Fibroblast of skin of right quadriceps (primary cell): ENCODE measurements around the gene IZUMO4.
"Not testable (repeated sequence)": the region's sequence is repeated elsewhere in the genome, so short reads cannot be mapped to it uniquely, and the experiment has no call there.

Experiments
- DNase-seq: peaks from one replicate; pipeline ENCODE4 v3.0.0-alpha.2; 2013

IZUMO4 gene

GRCh38 chr19:2083174-2083854, 13.4 kb upstream of the IZUMO4 start:
- DNase-seq: no peak

- peak; percentile 39 for DNase-seq
Observed at GRCh38 chr19:2084993-2085720, 11.6 kb upstream of the IZUMO4 start.

- peak; percentile 21 for DNase-seq
Observed at GRCh38 chr19:2086695-2087620, 9.8 kb upstream of the IZUMO4 start.

GRCh38 chr19:2087621-2088100, 9.1 kb upstream of the IZUMO4 start:
- no peak for DNase-seq

DNA sequence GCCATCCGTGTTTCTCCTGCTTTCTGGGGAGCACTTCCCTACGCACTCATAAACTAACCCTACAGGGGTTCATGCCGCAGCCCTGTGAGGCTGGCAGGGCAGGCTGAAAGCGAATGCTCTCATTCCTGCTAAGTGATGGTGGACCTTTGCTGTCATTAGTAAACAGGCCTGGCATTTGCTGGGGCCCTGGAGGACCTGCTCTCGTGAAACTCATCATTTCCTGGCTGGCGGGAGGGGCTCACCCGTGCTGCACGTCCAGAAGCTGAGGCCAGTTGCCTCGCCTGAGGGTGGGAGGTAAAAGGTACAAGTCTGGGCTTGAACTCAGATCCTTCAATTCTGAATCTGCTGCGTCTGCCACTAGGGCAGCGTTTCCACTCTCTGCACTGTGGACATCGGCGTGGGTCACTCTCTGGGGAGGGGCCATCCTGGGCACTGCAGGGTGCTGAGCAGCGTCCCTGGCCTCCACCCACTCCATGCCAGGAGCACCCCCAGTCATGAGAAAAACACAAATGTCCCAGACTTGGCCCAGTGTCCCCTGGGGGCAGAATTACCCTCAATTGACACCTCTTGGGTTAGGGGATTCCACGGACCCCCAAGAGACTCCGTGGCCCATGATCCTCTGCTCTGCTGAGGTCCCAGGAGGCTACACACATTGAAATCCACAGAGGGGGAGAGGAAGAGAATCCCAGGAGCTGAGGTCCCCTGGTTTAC, 7.6 kb upstream of the IZUMO4 start:
- no peak for DNase-seq

- DNase-seq: no peak
Observed at GRCh38 chr19:2089727-2090053, 7.0 kb upstream of the IZUMO4 start.

DNA sequence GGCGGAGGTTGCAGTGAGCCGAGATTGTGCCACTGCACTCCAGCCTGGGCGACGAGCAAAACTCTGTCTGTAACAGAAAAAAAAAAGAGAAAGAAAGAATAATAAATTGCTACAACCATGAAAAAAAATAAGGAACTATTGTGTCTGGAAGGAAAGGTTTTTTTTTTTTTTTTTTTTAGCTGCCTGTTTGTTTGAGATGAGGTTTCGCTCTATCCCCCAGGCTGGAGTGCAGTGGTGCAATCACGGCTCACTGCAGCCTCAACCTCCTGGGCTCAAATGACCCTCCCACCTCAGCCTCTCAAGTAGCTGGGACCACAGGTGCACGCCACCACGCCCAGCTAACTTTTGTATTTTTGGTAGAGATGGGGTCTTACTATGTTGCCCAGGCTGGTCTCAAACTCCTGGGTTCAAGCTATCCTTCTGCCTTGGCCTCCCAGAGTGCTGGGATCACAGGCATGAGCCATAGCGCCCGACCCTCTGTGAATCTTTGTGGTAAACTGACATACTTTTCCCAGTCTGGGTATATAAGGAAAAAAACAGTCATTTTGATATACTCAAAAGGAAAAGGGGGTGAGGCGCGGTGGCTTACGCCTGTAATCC, 4.7 kb upstream of the IZUMO4 start:
- DNase-seq: not testable (repeated sequence)

GRCh38 chr19:2096034-2096479, 658 bp upstream of the IZUMO4 start, which contains the start of gene MOB3A:
MOB3A (minus strand) TSS chr19:2096326; CDS start chr19:2078560, 17,766 bp downstream.
- peak; percentile 96 for DNase-seq

- DNase-seq: no peak
Observed at GRCh38 chr19:2097203-2097885, 629 bp downstream of the IZUMO4 start.

- DNase-seq: no peak
Observed at GRCh38 chr19:2097886-2098327, 1.2 kb downstream of the IZUMO4 start.

DNA sequence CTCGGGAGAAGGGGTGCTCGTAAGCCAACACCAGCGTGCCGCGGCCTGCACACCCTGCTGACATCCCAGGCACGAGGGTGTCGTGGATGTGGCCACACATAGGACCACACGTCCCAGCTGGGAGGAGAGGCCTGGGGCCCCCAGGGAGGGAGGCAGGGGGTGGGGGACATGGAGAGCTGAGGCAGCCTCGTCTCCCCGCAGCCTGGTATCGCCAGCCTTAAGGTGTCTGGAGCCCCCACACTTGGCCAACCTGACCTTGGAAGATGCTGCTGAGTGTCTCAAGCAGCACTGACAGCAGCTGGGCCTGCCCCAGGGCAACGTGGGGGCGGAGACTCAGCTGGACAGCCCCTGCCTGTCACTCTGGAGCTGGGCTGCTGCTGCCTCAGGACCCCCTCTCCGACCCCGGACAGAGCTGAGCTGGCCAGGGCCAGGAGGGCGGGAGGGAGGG, 2.4 kb downstream of the IZUMO4 start:
- DNase-seq: no peak

DNA sequence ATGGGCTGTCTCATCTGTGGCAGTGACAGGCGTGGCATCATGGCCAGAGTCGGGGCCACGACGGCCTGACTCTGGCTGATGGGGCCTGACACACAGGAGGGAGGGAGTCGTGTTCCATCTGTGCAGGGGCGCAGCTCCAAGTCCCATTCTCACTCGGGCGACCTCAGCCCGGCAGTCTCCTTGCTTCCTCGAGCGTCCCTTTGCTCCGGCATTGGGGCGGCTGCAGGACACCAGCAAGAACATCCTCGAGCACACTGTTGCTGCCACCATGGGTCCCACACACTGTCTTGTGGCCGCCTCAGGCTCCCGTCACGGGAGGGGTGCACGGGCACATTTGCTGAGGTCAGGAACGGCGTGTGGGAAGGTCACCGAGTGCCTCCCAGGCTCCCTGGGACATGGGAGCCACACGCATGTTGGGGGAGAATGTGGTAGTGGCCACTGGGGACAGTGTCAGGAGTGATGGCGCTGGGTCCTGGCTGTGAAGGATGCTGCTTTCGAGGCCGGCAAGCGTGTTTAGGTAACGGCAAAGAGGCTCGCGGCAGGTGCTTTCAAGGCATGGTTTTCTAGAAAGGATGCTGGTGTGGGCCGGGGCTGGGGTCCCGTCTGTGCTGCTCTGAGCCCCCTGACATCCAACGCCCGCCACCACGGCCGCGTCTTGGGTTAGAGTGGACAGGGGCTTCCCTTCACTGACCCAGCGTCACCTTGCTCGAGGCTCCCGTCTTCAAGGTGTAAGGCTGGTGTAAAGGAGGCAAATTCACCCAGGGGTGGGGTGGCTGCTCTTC, 3.4 kb downstream of the IZUMO4 start:
- no peak for DNase-seq

DNA sequence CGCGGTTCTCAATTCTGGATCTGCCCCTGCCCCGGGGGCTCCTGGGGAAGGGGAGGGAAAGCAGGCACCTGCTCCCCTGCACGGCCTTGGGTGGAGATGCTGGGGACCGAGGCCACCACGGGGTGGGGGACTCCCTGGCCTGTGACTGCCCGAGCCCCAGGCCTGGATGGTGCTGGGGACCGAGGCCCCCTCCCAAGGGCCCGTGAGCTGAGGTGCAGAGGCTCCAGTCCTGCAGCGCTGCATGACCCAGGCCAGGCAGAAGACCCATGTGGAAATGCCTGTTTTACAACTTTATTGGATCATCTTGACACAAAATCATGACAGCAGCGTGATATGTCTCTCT, 4.0 kb downstream of the IZUMO4 start:
- no peak for DNase-seq

DNA sequence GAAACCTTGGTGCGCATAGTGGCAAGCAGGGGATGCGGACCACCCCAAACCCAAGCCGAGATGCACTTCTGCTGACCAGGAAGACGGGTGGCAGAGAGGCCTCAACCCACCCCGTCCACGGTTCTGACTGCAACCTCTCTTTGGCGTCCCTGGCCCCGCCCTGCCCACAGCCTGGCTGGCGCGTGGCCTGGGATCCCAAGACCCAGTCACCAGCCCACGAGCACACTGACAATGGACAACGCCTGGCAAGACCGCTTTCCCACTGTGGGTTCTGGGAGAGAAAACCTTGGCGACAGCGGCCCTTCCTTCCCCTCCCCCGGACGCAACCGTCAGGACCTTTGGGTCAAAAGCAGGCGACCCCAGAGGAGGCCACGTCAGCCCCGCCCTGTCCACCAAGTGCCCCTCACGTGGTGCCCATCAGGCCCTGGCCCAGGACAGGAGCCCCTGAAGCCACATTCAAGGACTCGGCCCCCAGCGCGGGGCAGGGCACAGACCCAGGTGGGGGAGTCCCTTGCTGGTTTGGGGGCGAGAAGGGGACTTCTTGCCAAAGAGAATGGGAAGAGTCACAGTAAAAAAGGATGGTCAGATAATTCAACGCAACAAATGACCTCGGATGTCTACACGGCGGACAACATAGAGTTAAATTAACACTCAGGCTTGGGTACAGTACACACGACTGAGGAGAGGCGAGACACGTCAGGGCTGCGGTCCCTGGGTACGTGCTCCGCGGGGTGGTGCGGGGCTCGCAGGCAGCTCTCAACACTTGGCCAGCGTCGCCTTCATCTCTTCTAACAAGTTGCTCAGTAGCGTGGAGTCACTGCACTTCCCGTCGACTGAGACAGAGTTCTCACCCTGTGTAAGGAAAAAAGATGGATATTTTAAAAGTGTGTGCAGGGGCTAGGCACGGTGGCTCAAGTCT, 5.0 kb downstream of the IZUMO4 start:
- DNase-seq: no peak

DNA sequence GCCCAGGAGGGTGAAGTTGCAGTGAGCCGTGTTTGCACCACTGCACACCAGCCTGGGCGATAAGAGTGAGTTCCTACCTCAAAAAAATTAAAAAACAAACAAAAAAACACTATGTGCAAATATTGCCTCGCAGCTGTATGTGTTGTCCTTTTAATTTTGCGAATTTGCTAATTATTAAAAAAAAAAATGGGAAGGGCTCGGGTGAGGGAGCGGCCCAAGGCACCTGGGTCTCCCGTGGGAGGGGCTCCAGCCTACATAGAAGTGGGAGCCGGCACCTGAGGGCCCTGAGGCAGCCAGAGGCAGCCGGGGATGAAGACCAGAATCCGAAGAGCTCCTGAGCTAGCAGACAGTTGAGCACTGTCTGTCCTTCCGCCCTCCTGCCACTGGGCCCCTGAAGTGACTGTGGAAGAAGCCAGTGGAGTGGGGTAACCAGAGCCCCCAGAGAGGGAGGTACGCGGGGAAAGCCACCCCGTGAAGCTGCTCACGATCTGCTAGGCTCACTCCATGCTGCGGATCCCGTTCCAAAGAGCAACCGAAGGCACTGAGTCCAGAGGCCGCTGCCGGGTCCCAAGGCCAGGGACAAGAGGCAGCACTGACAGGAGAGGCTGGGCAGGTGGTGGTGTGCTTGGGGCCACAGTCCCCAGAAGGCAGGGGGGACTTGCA, 6.5 kb downstream of the IZUMO4 start:
- no peak for DNase-seq

GRCh38 chr19:2108251-2109016, 11.7 kb downstream of the IZUMO4 start:
- DNase-seq: no peak

DNA sequence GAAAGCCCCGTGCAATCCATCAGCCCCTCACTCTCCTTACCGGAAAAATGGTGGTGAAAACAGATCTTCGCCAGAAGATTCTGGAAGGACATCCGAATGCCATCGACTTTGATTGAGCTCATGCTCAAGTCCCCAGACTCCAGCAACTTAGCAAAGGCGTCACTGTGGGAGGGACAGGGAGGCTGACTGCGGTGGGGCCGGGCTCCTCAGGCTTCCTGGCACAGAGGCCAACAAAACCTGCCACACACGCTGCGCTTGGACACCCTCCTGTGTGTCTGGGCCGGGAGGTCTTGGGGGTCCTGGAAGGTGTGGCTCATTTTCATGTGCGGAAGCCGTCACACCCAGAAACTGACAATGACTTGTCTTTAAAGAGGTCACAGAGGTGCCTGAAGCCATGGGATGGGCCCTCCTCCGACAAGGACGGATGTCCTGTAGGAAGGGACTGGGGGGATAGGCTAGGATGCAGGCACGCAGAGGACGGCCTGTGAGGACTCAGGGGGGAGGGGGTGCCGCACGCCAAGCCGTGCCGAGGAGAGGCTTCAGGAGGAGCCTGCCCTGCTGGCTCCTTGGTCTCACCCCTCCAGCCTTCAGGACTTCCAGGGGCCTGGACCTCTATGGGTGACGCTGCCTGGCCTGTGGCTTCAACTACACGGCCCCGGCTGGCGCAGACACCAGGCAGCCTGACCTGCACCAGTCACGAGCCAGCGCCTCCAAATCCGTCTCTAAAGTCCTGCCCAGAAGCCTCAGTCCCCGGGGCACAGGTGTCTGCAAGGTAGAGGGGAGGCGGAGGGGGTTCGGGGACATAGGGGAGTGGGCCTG, 12.5 kb downstream of the IZUMO4 start:
- DNase-seq: no peak
